Parathyroid adenoma (tissue), 2 donors: ENCODE data around the gene HMCES.
"Not testable (repeated sequence)": the region's sequence is repeated elsewhere in the genome, so short reads cannot be mapped to it uniquely, and the experiment has no call there.

Experiments used
- H2AFZ ChIP-seq: fragments of 300-600 bp; sonication (generic); one replicate; pipeline ENCODE4 v1.7.0; 2017; ENCODE audit warnings: antibody characterized with exemption, mild to moderate bottlenecking
- H3K27ac ChIP-seq: fragments of 300-600 bp; sonication (generic); one replicate; pipeline ENCODE4 v1.7.0; 2017
- H3K27me3 ChIP-seq: fragments of 300-600 bp; sonication (generic); one replicate; pipeline ENCODE4 v1.7.0; 2017; ENCODE audit warnings: low read length; ENCODE audit not compliant: control insufficient read depth, insufficient read depth
- H3K36me3 ChIP-seq: fragments of 300-600 bp; sonication (generic); one replicate; pipeline ENCODE4 v1.7.0; 2017; ENCODE audit warnings: low read length; ENCODE audit not compliant: control insufficient read depth, insufficient read depth
- H3K4me1 ChIP-seq: fragments of 300-600 bp; sonication (generic); one replicate; pipeline ENCODE4 v1.7.0; 2017; ENCODE audit warnings: control low read depth
- H3K4me2 ChIP-seq: fragments of 300-600 bp; sonication (generic); one replicate; pipeline ENCODE4 v1.7.0; 2017; ENCODE audit warnings: low read length
- H3K4me3 ChIP-seq: fragments of 300-600 bp; sonication (generic); one replicate; pipeline ENCODE4 v1.7.0; 2017; ENCODE audit warnings: low read depth, low read length
- H3K79me2 ChIP-seq: fragments of 300-600 bp; sonication (generic); one replicate; pipeline ENCODE4 v1.7.0; 2017; ENCODE audit warnings: control low read depth
- H3K9ac ChIP-seq: fragments of 300-600 bp; sonication (generic); one replicate; pipeline ENCODE4 v1.7.0; 2017; ENCODE audit warnings: mild to moderate bottlenecking
- H3K9me3 ChIP-seq: fragments of 300-600 bp; sonication (generic); one replicate; pipeline ENCODE4 v1.7.0; 2017; ENCODE audit warnings: low read length; ENCODE audit not compliant: control insufficient read depth
- TF ChIP-seq, protein P1 (sequence below): fragments of 300-600 bp; sonication (generic); IDR thresholded peaks from one replicate; pipeline ENCODE4 v1.7.0; 2017; ENCODE audit warnings: antibody characterized with exemption, mild to moderate bottlenecking
- donor health status: primary hyperparathyroidism.

HMCES gene

DNA sequence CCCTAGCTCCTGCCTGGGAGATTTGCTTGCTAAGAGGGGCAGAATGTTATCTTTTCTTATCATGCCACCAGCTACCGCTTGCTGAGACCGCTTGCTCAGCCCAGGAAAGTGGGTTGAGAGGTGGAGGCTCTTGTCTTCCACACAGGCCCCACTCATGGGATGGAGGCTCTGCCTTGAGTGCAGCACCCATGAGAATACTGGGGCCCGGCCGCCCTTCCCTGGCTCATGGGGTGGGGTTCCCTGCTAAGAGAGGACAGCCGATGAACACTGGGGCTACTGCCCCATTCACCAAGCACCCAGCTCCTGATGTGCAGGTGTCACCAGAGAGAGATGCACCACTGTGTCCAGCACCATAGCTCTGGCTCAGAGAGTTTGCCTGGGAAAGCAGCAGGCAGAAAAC lies 55.2 kb downstream of the HMCES start:
- Histone ChIP-seq H3K79me2 (no peaks in the 10 kb centered on the region), H3K4me2 (no peak overlapping the region), H2AFZ (no peak overlapping the region), H3K27ac (no peak overlapping the region), H3K36me3 (no peaks in the 10 kb centered on the region), H3K4me1 (no peaks in the 10 kb centered on the region), H3K4me3 (no peak overlapping the region), H3K9ac (no peak overlapping the region), H3K27me3 (no peaks in the 10 kb centered on the region), H3K9me3 (no peaks in the 10 kb centered on the region)
- TF ChIP-seq, protein P1, sequence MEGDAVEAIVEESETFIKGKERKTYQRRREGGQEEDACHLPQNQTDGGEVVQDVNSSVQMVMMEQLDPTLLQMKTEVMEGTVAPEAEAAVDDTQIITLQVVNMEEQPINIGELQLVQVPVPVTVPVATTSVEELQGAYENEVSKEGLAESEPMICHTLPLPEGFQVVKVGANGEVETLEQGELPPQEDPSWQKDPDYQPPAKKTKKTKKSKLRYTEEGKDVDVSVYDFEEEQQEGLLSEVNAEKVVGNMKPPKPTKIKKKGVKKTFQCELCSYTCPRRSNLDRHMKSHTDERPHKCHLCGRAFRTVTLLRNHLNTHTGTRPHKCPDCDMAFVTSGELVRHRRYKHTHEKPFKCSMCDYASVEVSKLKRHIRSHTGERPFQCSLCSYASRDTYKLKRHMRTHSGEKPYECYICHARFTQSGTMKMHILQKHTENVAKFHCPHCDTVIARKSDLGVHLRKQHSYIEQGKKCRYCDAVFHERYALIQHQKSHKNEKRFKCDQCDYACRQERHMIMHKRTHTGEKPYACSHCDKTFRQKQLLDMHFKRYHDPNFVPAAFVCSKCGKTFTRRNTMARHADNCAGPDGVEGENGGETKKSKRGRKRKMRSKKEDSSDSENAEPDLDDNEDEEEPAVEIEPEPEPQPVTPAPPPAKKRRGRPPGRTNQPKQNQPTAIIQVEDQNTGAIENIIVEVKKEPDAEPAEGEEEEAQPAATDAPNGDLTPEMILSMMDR = no peak

DNA sequence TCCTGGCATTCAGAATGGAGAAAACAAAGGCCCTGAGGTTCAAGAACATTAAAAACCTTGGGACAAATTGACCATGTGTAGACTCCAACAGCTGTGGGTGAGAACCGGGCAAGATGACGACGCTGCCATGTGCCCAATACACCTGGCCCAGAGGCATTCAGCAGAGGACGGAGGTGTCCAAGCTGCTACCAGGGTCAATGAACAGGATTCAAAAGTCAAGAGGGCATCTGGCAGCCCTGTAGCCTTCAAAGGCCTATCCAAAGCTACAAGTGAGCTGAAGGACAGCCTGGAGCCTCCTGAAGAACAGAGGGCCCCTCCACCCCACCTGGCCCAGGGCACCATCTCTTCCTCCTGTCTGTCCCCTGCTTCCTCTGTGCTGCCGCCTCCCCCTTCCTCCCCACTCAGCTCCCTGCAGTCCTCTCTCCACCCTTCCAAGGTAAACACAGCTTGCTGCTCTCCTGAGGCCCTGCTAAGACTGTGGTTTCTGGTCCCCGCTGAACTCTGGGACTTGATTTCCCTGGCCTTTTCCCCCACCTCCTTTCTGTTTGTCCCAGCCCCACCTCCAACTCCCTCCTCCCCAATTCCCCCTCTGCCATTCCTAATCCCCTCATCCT lies 57.5 kb downstream of the HMCES start:
- Histone ChIP-seq H3K36me3 (no peaks in the 10 kb centered on the region), H3K79me2 (no peaks in the 10 kb centered on the region), H3K9ac (no peak overlapping the region), H3K4me3 (no peak overlapping the region), H3K9me3 (no peaks in the 10 kb centered on the region), H2AFZ (no peak overlapping the region), H3K27ac (no peak overlapping the region), H3K4me1 (no peaks in the 10 kb centered on the region), H3K27me3 (no peaks in the 10 kb centered on the region), H3K4me2 (no peak overlapping the region)
- TF ChIP-seq, protein P1 = no peak

- H3K79me2 ChIP-seq, H3K9ac ChIP-seq, H3K27me3 ChIP-seq, H3K9me3 ChIP-seq, H2AFZ ChIP-seq, H3K27ac ChIP-seq, H3K4me3 ChIP-seq, H3K4me1 ChIP-seq, H3K4me2 ChIP-seq, H3K36me3 ChIP-seq: not testable (repeated sequence)
Observed at GRCh38 chr3:129337719-129338118, 59.0 kb downstream of the HMCES start.

- H3K9ac ChIP-seq, H3K79me2 ChIP-seq, H3K4me2 ChIP-seq, H3K27ac ChIP-seq, H2AFZ ChIP-seq, H3K36me3 ChIP-seq, H3K4me3 ChIP-seq, H3K4me1 ChIP-seq, H3K9me3 ChIP-seq, H3K27me3 ChIP-seq: not testable (repeated sequence)
Observed at GRCh38 chr3:129339186-129339585, 60.5 kb downstream of the HMCES start.

DNA sequence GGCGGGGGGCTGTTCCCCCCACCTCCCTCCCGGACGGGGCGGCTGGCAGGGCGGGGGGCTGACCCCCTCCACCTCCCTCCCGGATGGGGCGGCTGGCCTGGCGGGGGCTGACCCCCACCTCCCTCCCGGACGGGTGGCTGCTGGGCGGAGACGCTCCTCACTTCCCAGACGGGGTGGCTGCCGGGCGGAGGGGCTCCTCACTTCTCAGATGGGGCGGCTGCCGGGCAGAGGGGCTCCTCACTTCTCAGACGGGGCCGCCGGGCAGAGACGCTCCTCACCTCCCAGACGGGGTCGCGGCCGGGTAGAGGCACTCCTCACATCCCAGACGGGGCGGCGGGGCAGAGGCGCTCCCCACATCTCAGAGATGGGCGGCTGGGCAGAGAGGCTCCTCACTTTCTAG lies 61.2 kb downstream of the HMCES start:
- not testable (repeated sequence) for H3K4me2 ChIP-seq, H3K79me2 ChIP-seq, H3K36me3 ChIP-seq, H3K27ac ChIP-seq, H3K9me3 ChIP-seq, H2AFZ ChIP-seq, H3K4me3 ChIP-seq, H3K4me1 ChIP-seq, H3K9ac ChIP-seq, H3K27me3 ChIP-seq

DNA sequence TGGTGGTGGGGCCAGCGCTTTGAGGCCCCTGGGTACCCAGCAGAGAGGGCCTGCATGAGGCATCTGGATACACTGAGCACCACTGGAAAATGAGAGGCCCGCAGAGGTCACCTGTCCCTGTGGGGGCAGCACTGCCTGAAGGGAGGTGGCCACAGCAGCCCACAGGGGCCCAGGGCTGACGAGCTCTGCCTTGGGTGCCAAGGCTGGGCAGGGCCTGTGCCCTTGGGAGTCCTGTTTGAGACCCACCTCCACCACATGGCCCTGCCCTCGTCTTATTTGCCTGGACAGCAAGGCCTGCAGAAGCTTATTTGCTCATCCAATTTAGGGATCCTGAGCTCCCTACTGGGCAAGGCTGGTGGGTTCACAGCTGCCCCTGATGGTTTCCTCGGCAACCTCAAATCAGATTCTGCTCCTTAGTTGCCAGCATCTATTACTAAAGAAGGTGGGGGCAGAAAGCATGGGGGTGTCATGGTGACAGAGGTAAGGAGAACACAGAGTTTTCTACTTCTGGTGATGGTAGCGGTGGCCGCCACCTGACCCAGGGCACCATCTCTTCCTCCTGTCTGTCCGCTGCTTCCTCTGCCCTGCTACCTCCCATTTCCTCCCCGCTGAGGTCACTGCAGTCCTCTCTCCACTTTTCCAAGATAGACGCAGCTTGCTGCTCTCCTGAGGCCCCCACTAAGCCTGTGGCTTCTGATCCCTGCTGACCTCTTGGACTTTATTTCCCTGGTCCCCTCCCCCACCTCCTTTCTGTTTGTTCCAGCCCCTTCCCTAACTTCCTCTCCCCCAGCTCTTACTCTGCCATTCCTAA lies 62.9 kb downstream of the HMCES start:
- TF ChIP-seq, protein P1 = no peak
- no peak overlapping the region for H3K27ac ChIP-seq
- H3K27me3 ChIP-seq = no peaks in the 10 kb centered on the region
- no peaks in the 10 kb centered on the region for H3K9me3 ChIP-seq
- H3K4me2 ChIP-seq = no peak overlapping the region
- peaks cover 21% of the 10 kb centered on the region for H3K4me1 ChIP-seq
- H3K36me3 ChIP-seq = no peaks in the 10 kb centered on the region
- no peaks in the 10 kb centered on the region for H3K79me2 ChIP-seq
- no peak overlapping the region for H2AFZ ChIP-seq
- no peak overlapping the region for H3K9ac ChIP-seq
- H3K4me3 ChIP-seq = no peak overlapping the region
